KOPT-K1 (cell line): ENCODE data around the gene ADGRG1.

Experiments used
- H3K27ac ChIP-seq: fragments of 200-600 bp; sonication (generic); 2 replicates; pipeline ENCODE4 v1.5.1; 2016; ENCODE audit warnings: antibody characterized with exemption, mild to moderate bottlenecking, low read depth, low read length; ENCODE audit not compliant: poor library complexity, severe bottlenecking
- H3K36me3 ChIP-seq: fragments of 200-600 bp; sonication (generic); 2 replicates; pipeline ENCODE4 v1.5.1; 2017; ENCODE audit warnings: antibody characterized with exemption, mild to moderate bottlenecking, low read length, moderate library complexity; ENCODE audit not compliant: insufficient read depth
- H3K9me3 ChIP-seq: fragments of 200-600 bp; sonication (generic); 2 replicates; pipeline ENCODE4 v1.5.1; 2017; ENCODE audit warnings: antibody characterized with exemption, low read length, mild to moderate bottlenecking; ENCODE audit not compliant: insufficient read depth, poor library complexity, severe bottlenecking

The ADGRG1 gene

GRCh38 chr16:57622361-57623250 is 5.8 kb upstream of the ADGRG1 start:
- Histone ChIP-seq H3K9me3 (no peaks in the 10 kb centered on the region), H3K36me3 (no peaks in the 10 kb centered on the region), H3K27ac (no peak overlapping the region)

- Histone ChIP-seq H3K36me3 (no peaks in the 10 kb centered on the region), H3K9me3 (no peaks in the 10 kb centered on the region), H3K27ac (no peak overlapping the region)
Measured at GRCh38 chr16:57623251-57624043, 5.0 kb upstream of the ADGRG1 start.

- Histone ChIP-seq H3K9me3 (no peaks in the 10 kb centered on the region), H3K27ac (peak overlapping the region; percentile 25), H3K36me3 (no peaks in the 10 kb centered on the region)
Measured at GRCh38 chr16:57624044-57624688, 4.3 kb upstream of the ADGRG1 start.

- Histone ChIP-seq H3K27ac (peak overlapping the region; percentile 25), H3K36me3 (no peaks in the 10 kb centered on the region), H3K9me3 (no peaks in the 10 kb centered on the region)
Measured at GRCh38 chr16:57624806-57625500, 3.5 kb upstream of the ADGRG1 start.

GRCh38 chr16:57626420-57627170 is 1.8 kb upstream of the ADGRG1 start:
- Histone ChIP-seq H3K27ac (no peak overlapping the region), H3K36me3 (no peaks in the 10 kb centered on the region), H3K9me3 (no peaks in the 10 kb centered on the region)

GRCh38 chr16:57627184-57627871 is 1.1 kb upstream of the ADGRG1 start:
- H3K27ac ChIP-seq, result no peak overlapping the region
- no peaks in the 10 kb centered on the region for H3K36me3 ChIP-seq
- no peaks in the 10 kb centered on the region for H3K9me3 ChIP-seq

GRCh38 chr16:57628783-57629293 is 408 bp downstream of the ADGRG1 start:
- H3K27ac ChIP-seq, result no peak overlapping the region
- H3K9me3 ChIP-seq, result no peaks in the 10 kb centered on the region
- no peaks in the 10 kb centered on the region for H3K36me3 ChIP-seq

- H3K27ac ChIP-seq, result peak overlapping the region; percentile 32
- no peaks in the 10 kb centered on the region for H3K36me3 ChIP-seq
- H3K9me3 ChIP-seq, result no peaks in the 10 kb centered on the region
Measured at GRCh38 chr16:57629516-57630406, 1.3 kb downstream of the ADGRG1 start.

GRCh38 chr16:57630407-57630797 is 2.0 kb downstream of the ADGRG1 start:
- no peaks in the 10 kb centered on the region for H3K36me3 ChIP-seq
- H3K27ac ChIP-seq, result peak overlapping the region; percentile 9
- H3K9me3 ChIP-seq, result no peaks in the 10 kb centered on the region

GRCh38 chr16:57630931-57631845 is 2.8 kb downstream of the ADGRG1 start:
- Histone ChIP-seq H3K9me3 (no peaks in the 10 kb centered on the region), H3K27ac (peak overlapping the region; percentile 29), H3K36me3 (no peaks in the 10 kb centered on the region)

GRCh38 chr16:57632568-57632967 is 4.1 kb downstream of the ADGRG1 start:
- no peaks in the 10 kb centered on the region for H3K9me3 ChIP-seq
- peak overlapping the region; percentile 29 for H3K27ac ChIP-seq
- no peaks in the 10 kb centered on the region for H3K36me3 ChIP-seq
